ENCODE data around the gene TMEM273. TPM values are rescaled to one million over a fixed set of nuclear protein-coding genes. Genes with fewer than 3 reads are reported as not detected.

TMEM273 gene
- total and polyA plus RNA-seq, 2 of the 4 experiments (the other 2 are of a cell fraction), result not detected

GRCh38 chr10:49129376-49129775, 58.8 kb downstream of the TMEM273 start:
- H4K8ac ChIP-seq (ENCODE audit: low read depth in 2 of 2, low read length in 2 of 2), result no peak overlapping the region
- H2BK5ac ChIP-seq (ENCODE audit: low read depth, low read length, poor library complexity, severe bottlenecking), result no peak overlapping the region
- no peak overlapping the region for H3K18ac ChIP-seq (ENCODE audit: low read depth, low read length)
- no peak overlapping the region for H4K91ac ChIP-seq (ENCODE audit: insufficient read depth, low read depth, low read length)
- H4K5ac ChIP-seq (ENCODE audit: low read depth, low read length), result no peak overlapping the region
- BruUV-seq (replicated peaks), result no TSS peak
- no peak overlapping the region for H3K23ac ChIP-seq (ENCODE audit: low read depth, low read length)
- no peaks in the 10 kb centered on the region for H4K20me1 ChIP-seq (ENCODE audit: insufficient read depth, low read length)
- H3K36me3 ChIP-seq (ENCODE audit: control insufficient read depth, insufficient read depth, low read length), result no peaks in the 10 kb centered on the region
- in situ Hi-C loops (cut with MboI; ENCODE audit: low sequenced_read_pairs) (no loop called here), dilution Hi-C loops (cut with HindIII; ENCODE audit: low sequenced_read_pairs, unreplicated experiment) (no loop called here), intact Hi-C loops (cut with micrococcal nuclease) (no loop called here)
- DNase-seq (no peak), ATAC-seq (ENCODE audit: low read depth) (no peak)
- no peak for TF ChIP-seq CTCF (conservative IDR thresholded peaks at IDR 0.05; ENCODE audit: low read depth, low read length)
- no peak for TF ChIP-seq FOS (IDR thresholded peaks at IDR 0.05; ENCODE audit: low read depth, low read length)
- no peak for TF ChIP-seq NFE2L2 (IDR thresholded peaks at IDR 0.05; ENCODE audit: low read depth, low read length)
- no peak for TF ChIP-seq MAFK (IDR thresholded peaks at IDR 0.05; ENCODE audit: low read depth, low read length)
- no peak for TF ChIP-seq RCOR1 (IDR thresholded peaks at IDR 0.05; ENCODE audit: insufficient replicate concordance, low read length)
- no peak for TF ChIP-seq CHD1 (IDR thresholded peaks at IDR 0.05; ENCODE audit: low read depth, low read length)
- TF ChIP-seq USF2 (IDR thresholded peaks at IDR 0.05; ENCODE audit: low read depth, low read length), result no peak
- no peak for TF ChIP-seq POLR2A (IDR thresholded peaks at IDR 0.05; ENCODE audit: low read depth, low read length)
- no peaks in the 10 kb centered on the region for H3K79me1 ChIP-seq (ENCODE audit: low read depth in 1 of 2, low read length in 2 of 2)
- no peak overlapping the region for H3K4me2 ChIP-seq (ENCODE audit: low read depth, low read length)
- H3K14ac ChIP-seq (replicated peaks; ENCODE audit: low read depth, low read length), result no peak overlapping the region
- no peak overlapping the region for H2AK5ac ChIP-seq (ENCODE audit: low read depth, low read length)
- H3K9ac ChIP-seq (ENCODE audit: low read depth, low read length), result no peak overlapping the region
- no peak overlapping the region for H2AK9ac ChIP-seq (replicated peaks; ENCODE audit: low read depth, low read length, poor library complexity)
- H2BK20ac ChIP-seq (ENCODE audit: low read depth, low read length), result no peak overlapping the region
- H3K9me3 ChIP-seq (ENCODE audit: control insufficient read depth, insufficient read depth, low read length), result no peaks in the 10 kb centered on the region; the same call in 1 of the 2 replicates
- H3K56ac ChIP-seq (ENCODE audit: extremely low read depth, insufficient read depth, low read length), result no peak overlapping the region
- no peak overlapping the region for H3K4me3 ChIP-seq (ENCODE audit: insufficient read depth, low read depth, low read length)
- H2BK15ac ChIP-seq (ENCODE audit: low read depth, low read length), result no peak overlapping the region
- no peaks in the 10 kb centered on the region for H3K9me1 ChIP-seq (ENCODE audit: insufficient read depth, low read length)
- no peak overlapping the region for H3K4ac ChIP-seq (ENCODE audit: low read depth, low read length)
- POLR2A ChIA-PET (ENCODE audit: unreplicated experiment), result no interaction called here
- H3K27ac ChIP-seq (ENCODE audit: insufficient read depth, low read length), result no peak overlapping the region
- WGBS, 2 experiments (ENCODE audit: extremely low coverage in 2 of 2, insufficient read length in 1 of 2), result 80% methylated on average over 1 of the region's 1 CpG; no CpG with 5 or more reads in 1 of the 2 experiments
- H2AFZ ChIP-seq (replicated peaks; ENCODE audit: low read length, poor library complexity), result no peak overlapping the region
- H3K27me3 ChIP-seq (ENCODE audit: control insufficient read depth, insufficient read depth, low read length), result peaks cover 42% of the 10 kb centered on the region
- H2BK120ac ChIP-seq (ENCODE audit: low read depth, low read length), result no peak overlapping the region
- CTCF ChIA-PET, result no interaction called here
- no peaks in the 10 kb centered on the region; the same call in 1 of the 2 replicates for H3K4me1 ChIP-seq (ENCODE audit: control insufficient read depth, insufficient read depth, low read length)
